NCI-H146 treated with DMSO at 0.1 percent for 48 hours (cell line): ENCODE data around the gene ZNF76.

Experiments
- DNase-seq: peaks from one replicate; lab custom pipeline; 2025; ENCODE audit not compliant: unreplicated experiment; lab: John Stamatoyannopoulos, UW

ZNF76 gene

DNA sequence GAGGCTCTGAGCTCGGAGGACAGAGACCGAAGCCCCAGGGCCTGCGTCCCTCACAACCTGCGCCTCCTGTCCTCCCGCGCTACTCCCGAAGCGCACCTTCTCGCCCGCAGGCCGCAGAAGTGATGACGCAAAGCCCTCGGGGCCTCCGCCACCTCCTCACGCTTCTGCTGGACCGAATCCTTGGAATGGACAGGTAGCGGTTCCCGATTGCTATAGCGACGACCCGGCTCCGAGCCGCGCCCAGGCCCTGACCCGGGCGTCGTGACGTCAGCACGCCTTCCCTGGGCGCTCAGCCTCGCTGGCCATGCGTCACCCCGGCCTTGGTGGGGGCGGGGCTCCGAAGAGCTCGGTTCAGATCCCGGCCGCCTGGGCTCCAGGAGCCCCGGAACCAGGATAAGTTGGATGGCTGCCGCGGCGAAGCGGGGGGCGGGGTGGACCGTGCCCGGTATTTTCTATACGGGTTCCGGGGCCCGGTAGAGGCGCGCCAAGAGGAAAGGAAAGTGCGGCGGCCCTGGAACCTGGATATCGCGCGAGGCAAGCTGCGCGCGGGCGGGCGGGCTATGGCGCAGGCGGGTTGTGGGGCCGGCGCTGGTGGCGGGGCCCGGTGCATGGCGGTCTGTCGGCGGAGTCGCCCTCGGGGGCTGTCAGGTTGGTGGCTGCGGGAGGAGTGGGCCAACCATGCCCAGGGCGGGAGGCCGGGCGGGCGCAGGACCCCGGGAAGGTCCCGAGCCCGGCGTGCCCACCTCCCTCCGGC, at the start of gene ZNF76:
Gene ZNF76, plus strand, starts transcription at position 542 of the 754 bp plus-strand sequence. CDS start 21,417 bp downstream, outside the sequence.
- DNase-seq: peak; percentile 84

DNA sequence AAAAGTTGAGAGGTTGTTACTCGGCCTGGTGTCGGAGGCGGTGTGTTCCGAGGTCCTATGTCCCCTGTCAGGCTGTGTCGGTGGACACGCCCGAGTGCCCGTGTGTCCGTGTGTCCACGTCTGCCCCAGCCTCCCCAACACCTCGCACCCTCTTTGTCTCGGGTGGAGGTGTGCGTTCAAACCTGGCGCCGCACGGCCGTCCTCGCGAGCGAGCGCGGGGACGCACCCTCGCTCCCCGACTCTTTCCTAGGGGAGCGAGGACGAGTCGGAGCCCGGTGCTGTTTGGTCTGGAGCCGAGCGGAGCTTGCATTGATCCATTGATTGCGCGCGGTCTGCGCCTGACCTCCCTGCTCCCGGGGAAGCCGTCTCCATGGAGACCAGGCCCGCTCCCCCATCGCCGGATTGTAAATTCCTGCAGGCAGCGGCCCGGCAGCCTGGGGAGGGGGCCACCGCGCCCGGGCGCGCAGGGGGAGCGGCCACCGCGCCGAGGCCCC, 46.2 kb upstream of the ZNF76 start:
- peak; percentile 33 for DNase-seq

DNA sequence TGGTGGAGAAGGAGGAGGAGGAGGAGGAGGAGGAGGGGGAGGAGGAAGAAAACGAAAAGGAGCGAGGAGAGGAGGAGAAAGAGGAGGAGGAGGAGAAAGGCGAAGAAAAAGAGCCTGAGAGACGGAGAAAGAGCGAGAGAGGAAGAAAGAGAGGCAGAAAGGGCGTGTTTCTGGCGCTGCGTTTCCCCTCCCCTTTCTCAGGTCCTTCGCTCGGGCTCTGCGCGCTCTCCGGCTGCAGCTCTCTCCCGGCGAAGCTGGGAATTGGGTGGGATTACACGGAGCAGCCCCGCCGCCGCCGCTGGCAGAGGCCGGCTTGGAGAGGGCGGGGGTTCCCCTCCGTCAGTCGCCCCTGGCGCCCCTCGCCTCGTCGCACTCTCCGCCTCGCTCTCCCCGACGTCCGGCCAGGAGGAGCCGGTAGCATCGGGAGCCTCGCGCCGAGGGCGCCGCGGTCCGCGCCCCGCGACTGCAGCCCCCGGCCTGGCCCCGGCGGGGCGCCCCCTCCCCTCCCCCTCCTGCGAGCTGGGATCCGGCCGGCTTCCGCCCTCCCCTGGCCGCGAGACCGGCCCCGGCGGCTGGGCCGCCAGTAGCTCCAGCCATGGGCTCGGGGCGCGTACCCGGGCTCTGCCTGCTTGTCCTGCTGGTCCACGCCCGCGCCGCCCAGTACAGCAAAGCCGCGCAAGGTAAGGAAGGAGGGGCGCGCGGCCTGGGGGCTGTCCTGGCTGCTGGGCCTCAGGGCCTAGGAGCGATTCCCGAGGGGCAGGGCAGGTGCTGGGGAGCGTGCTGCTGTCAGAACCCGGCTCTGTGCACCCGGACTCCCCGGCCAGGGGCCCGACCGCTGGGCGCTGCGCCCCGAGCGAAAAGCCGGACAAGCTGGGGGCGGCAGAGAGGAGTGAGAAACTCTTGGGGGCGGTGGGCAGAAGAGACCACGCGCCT, 45.4 kb upstream of the ZNF76 start, which contains the start of gene SCUBE3:
Gene SCUBE3, plus strand, starts transcription at position 133 of the 933 bp plus-strand sequence. Its CDS starts 463 bp downstream, at position 596.
- peak; percentile 28 for DNase-seq

DNA sequence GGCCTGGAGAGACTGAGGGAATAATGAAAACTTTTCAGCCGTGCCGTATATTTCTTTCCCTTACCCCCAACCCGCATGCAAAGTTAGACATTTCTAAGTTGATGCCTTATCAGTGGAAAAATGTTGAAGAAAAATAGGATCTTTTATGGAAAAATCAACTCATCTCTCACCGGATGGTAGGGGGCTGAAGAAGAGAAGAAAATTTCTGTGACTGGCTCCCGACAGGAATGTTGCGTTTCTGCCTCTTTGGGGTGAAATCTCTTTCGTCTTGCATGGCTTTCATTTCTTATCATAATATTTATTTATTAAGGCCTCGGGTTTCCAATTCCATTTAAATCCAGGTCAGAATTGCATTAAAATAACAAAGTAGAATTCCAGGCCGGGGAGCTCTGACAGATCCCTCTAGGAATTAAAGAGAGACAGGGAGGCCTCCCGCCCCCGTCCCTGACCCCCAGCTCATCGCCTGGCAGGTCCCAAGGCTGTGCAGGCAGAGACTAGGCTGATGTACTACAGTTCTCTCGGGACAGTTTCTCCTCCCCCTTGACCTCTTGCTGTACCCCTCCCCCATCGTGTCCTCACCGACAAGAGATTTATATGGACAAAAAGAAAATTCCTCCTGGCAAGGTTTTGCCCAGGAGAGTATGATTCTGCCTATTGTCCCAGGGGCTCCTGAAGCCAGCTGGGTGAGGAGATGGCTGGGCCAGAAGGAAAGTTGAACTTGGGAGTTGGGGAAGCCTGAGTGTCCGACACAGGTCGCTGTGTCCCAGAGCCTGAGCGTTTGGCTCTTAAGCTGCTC, 44.5 kb upstream of the ZNF76 start:
- DNase-seq: no peak

DNA sequence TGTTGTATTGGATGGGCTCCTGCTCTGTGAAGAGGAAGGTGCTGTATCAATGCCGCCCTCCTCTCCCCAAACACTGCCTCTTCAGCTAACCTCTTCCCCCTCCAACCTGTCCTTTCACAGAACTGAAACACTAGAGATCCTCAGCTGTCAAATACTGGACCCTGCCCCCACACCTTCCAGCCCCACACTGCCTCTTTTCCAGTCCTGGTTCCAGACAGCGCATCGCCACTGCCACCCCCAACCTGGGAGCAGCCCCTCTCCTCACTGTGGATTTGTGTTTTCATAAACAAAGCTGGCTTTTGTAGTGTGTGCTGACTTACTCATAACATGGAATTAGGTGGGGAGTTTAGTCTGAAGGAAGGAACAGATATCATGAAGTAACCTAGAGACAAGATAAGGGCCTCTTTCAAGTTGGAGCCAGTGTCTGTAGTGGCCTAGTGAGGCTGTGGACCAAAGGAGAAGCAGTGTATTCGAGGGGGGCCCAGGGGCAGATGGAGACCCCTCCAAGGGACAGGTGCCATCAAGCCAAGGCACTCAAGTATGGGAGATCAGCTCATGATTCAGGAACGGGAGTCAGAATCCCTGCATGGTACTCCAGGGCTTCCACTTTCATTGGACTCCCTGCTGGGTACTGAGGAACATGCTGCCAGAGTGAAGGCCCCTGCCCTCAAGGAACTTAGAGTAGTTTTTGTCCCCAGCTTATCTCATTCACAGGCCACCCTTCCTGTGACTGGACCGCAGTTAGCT, 43.7 kb upstream of the ZNF76 start:
- no peak for DNase-seq

DNA sequence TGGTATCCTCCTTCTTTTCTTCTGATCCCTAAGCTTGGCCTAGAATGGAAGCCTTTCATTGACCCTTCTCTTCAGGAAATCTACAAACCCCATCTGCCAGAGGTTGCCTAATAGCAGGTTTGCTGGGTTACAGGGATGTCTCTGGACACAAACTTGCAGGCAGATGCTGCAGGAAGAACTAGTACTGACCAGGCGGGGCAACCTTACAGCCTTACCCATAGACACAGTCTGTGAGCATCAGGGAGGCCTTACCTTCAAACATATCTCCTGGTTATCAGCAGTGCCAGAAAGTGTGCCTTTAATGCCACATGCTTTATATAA, 43.2 kb upstream of the ZNF76 start:
- no peak for DNase-seq

DNA sequence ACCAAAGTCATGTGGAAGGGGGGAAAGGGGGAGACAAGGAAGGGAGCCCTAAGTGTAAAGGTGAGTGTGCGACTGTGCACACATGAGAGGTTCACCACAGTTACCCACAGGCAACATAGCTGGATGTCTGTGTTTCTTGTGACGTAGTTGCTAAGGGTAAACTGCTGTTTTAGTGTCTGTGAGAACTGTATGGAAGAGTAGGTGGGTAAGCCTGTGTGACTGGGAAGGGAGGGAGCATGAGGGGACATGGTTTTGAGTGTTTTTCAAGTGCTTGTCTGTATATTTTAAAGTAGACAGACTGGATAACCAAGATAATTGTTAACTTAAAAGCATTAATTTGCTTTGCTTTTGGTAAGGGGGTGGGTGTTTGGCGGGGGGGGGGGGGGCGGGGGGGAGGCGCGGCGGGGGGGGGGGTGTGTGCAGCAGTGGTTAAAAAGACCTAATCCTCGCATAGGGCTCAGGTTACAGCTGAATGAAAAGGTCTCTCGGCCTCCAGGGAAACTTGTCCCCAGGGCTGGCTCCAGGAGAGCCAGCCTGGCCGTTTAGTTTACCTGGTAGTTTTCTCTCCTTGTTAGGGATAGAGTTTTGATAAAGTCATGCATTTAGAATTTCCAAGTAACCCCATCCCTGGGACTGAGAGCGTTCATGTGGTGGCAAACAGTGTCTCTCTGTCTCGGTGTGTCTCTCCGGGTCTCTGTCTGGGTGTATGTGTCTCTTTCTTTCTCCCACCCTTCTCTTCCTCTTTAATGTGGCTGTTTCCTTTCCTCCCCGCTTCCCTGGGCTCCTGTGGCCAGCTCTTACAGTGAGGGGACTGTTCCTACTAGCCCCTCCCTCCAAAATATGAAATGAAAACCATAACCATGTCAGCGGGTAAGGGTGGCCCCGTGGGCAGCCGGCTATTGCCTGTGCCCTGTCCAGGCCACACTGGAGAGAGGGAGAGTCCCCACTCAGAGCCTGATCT, 42.4 kb upstream of the ZNF76 start:
- DNase-seq: peak; percentile 49

DNA sequence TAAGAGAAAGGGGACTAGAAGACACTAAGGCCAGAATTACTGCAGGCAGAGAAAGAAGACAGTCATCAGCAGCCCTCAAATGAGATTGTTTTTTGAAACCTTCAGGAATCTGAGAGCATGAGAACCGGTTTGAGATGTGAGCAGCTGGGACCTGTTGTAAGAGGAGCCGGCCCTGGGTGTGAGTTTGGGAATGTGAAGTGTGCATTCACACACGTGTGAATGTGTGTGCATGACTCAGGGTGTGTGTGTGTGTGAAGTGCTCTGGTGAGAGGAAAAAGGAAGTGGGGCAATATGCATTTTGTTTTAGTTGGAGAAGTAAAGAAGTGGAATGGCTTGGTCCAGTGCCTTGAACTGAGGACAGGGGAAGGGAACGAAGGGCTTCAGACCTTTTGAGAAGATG, 41.5 kb upstream of the ZNF76 start:
- DNase-seq: no peak

DNA sequence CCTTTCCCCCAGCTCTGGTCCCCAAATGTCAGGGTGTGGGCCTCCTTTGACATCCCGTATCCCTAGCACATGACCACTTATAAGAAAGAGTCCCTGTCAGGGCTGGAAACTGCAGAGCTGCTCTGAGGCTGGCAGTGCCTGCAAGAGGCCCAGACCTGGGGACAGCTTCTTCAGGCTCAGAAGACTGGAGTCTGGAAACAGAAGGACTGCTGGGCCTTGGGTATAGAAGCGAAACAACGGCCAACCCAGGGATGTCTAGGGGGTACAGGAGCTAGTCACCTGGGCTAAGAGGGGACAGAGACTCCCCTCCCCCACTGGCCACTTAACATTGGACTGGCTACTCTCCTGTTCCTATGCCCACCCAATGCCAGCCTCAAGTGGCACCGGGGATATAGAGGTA, 41.1 kb upstream of the ZNF76 start:
- DNase-seq: no peak

DNA sequence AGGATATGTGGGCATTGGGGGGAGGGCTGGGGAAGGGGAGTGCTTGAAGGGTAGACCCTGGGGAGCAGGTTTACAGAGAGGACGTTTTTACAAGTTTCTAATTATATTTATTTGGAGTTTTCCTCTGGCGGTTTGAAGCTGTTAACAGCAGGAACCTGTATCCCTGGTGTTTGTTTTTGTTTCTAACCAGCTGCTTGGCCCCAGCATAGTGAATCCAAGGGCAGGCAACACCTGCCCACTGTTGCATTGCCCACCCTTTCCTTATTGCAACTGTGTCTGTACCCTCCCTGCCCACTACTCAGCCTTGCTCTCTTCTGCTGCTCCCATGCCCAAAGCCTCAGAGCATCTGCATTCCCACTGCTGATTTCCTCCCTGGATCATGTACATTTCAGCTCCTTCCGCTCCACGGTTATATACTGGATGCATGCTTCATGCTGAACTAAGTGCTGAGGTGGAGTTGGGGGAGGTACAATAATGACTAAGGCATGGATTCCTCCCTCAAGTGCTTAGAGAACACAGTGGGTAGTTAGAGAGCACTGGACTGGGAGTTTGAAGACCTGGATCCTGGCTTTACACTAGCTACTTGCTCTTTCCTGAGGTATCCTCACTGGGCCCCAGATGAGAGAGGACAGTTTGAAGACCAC, 39.7 kb upstream of the ZNF76 start:
- DNase-seq: peak; percentile 40

DNA sequence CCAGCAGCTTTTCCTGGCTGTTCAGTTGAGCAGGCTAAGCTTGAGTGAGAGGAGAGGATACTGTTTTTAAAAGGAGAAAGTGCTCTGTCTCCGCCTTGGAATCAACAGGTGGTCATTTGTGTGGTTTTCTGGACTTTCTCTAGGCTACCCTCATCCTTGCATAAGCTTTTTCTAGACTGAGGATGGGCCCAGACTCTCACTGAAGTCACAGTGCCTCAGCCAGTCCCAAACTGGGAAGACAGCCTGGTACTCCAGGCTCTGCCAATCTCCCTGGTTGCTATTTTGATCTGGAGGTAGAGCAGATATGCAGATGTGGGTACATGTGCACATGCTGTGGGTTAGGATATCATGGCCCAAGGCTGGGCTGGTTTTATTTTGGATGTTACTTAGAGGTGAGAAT, 38.8 kb upstream of the ZNF76 start:
- no peak for DNase-seq

DNA sequence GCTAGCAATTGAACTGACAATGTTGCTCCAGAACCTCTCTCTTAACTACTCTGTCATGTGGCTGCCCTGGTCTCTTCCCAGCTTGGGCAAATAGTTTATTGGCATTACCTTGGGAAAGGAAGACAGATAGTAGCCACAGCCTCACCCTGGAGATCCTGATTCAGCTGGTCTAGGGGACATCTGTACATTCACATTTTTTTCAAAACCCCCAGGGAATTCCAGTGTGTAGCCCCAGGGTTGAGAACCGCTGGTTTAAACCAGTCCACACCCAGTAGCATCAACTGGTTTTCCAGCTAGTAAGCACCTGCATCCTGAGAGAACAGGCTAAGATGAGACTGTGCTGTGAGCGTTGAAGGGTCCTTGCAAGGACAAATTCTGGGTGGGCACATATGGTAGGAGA, 36.1 kb upstream of the ZNF76 start:
- no peak for DNase-seq

DNA sequence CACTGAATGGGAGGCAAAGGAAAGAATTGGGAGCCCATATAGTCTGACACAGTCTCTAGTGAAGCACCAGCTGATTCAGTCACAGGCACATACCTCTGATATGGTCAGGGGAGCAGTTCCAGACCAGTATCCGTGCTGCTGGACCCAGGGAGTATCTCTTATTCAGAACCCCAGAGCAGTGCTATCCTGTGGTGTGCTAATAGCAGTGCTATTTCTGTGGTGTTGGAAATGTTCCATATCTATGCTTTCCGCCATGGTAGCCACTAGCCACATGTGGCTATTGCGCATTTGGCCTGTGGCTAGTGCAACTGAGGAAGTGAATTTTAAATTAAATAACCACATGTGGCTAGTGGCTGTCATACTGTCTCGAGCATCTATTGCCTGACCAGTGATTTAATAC, 34.8 kb upstream of the ZNF76 start:
- no peak for DNase-seq

DNA sequence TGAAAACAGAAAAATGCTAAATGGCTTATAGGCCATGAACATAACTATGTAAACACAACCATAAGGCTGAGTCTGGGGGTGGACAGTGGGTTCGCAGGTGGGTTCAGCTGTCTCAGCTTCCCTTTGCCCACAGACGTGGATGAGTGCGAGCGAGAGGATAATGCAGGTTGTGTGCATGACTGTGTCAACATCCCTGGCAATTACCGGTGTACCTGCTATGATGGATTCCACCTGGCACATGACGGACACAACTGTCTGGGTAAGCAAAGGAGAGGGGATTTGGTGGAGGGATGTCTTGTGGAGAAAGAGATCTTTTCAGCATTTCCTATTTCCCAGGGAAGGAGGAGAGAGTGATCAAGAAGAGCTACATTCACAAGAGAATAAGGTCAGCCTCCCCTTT, 31.1 kb upstream of the ZNF76 start:
- peak; percentile 76 for DNase-seq

DNA sequence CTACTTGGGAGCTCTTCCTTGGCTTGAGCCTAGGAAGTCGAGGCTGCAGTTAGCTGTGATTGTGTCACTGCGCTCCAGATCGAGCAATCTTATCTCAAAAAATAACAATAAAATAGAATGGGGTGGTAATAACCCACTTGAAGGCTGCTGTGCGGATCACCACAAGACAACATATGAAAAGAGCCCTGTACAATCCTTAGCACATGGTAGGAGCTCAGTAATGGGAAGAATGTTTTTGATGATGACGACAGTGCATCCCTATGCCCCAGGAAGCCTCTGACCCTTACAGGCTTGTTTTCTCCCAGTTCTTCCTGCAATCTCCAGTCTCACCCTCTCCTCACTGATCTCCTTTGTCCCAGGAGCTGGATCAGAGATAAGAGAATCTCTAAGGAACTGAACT, 30.2 kb upstream of the ZNF76 start:
- no peak for DNase-seq

DNA sequence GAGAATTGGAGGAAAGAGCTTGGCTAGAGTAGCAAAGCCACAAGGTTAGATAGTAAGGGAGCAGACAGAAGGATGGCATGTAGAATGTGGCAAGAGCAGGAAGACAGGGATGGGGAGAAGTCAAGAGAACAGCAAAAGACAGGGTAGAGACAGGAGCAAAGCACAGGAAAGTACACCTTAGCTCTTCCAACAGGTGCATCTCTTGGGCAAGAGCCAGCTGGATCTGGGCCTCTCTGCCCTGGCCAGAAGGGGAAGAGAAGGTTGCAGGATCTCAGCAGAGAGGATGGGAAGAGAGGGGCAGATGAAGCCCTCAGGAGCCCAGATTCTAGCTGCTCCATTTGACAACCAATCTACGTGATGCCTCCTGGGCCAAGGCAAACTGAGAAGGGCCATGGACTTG, 29.0 kb upstream of the ZNF76 start:
- DNase-seq: no peak

DNA sequence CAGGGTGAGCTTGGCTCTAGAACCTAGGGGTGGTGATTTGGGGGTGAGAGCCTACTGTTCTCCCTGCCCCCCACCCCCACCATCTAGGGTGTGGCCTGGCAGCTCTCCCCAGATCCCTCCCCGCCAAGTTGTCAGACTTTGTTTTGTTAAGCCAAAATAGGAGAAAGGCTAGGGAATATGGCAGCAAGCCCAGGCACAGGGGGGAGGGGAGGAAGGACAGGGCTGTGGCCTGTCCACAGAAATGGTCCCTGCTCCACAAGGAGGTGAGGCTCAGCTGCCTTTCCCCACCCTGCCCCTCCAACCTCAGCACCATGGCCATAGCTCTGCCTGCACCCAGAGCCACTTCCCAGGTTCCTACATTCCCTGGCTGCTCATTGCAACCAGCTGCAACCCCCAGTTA, 28.6 kb upstream of the ZNF76 start:
- no peak for DNase-seq

DNA sequence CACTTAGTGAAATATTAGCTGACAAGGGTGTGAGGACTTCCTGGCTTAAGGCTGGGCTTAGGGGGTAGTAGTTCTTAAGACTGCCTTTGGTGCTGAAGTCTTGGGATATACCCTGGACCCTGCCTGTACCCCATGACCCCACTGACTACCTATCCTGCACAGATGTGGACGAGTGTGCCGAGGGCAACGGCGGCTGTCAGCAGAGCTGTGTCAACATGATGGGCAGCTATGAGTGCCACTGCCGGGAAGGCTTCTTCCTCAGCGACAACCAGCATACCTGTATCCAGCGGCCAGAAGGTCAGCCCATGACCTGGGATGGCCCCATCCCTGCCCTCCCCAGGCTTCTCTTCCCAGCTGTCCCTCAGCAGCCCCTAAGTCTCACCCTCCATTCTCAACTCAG, 28.0 kb upstream of the ZNF76 start:
- DNase-seq: no peak

DNA sequence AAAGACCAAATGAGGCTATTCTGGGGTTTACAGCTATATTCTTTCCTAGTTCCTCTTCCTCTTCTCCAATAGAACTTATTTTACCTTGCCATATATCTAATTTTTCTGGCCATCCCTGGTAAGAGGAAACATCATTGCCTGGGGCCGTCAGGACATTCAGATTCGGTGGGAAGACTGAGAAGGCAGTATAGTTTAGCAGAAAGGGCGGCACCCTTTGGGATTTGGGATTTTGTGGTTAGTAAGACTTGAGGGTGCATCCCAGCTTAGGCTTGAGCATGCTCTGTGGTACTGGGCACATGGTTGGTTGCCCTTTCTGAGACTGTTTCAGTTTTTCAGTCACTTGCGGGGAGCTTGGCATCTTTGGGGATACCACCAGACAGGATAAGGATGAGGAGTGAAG, 24.6 kb upstream of the ZNF76 start:
- DNase-seq: no peak
